Measurements from ENCODE around the gene JAZF1.

DNA sequence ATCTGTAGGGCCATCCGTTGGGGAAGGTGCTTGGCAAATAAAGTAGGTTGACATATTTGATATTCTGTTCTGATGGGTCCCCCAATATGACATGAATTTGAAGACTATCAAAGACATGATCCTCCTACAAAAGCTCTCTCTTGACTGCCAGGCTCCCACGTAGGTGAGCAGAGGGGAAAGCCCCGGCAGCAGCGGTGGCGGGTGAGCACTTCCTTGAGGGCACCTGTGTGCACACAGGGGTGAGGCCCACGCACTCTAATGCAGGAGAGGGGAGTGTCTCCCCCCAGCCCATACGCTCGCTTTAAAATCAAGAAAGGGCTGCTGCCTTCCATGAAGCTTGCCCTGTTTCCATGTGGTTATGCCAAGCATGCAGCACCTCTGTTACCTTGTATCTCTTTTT is 340.3 kb downstream of the JAZF1 start:
- TF ChIP-seq CTCF (conservative IDR thresholded peaks at IDR 0.05 in 1 of 2, IDR thresholded peaks at IDR 0.05 in 1 of 2; ENCODE audit: extremely low read depth in 1 of 2, insufficient read depth in 1 of 2, low read depth in 1 of 2, low read length in 2 of 2) (no peak), EZH2 (IDR thresholded peaks at IDR 0.05; ENCODE audit: borderline replicate concordance, low read length) (no peak)

Measured in mammary epithelial cell (primary cell).